ENCODE measurements around the gene PBX3. TPM values are rescaled to one million over a fixed set of nuclear protein-coding genes. Genes with fewer than 3 reads are reported as not detected.

Gene PBX3
- polyA plus RNA-seq, 1 donor (not counting 4 experiments of a cell fraction or from before 2014, with no cell fraction given) = 26.3 TPM

DNA sequence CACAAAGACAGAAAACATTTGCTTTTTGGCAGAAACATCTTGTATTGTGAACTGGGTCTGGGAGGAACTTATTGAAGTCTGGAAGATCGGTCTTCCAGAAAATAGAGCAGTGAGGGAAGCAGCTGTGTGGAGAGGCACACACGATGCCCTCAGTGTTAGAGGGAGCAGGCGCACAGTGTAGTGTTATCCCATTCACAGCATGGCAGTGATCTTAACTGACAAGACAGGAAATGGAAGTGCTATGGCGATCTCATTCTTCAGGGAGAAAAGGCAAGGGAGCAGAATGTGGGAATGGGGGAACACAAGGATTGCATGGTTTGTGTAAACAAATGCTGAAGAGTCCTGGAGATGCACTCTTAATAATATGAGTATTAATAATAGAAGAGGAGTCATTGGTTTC lies 161.0 kb downstream of the PBX3 start:
- Histone ChIP-seq H3K9ac (ENCODE audit: control insufficient read depth, extremely low read depth, insufficient read depth, low read length) (no peak overlapping the region), H3K4me2 (ENCODE audit: control insufficient read depth, extremely low read depth, insufficient read depth, low read depth, low read length) (no peak overlapping the region), H3K79me2 (ENCODE audit: control insufficient read depth, insufficient read depth, low read length) (peaks cover 13% of the 10 kb centered on the region), H2AFZ (ENCODE audit: control insufficient read depth, low read length) (no peak overlapping the region), H3K4me1 (ENCODE audit: control insufficient read depth, extremely low read depth, insufficient read depth, low read length) (no peaks in the 10 kb centered on the region), H3K4me3 (ENCODE audit: control insufficient read depth in 2 of 3, extremely low read depth in 1 of 3, insufficient read depth in 2 of 3, low read depth in 1 of 3, low read length in 3 of 3) (no peak overlapping the region), H3K9me3 (ENCODE audit: control insufficient read depth, low read depth, low read length) (no peaks in the 10 kb centered on the region), H3K36me3 (ENCODE audit: control insufficient read depth in 2 of 2, extremely low read depth in 1 of 2, insufficient read depth in 2 of 2, low read length in 2 of 2) (no peaks in the 10 kb centered on the region), H3K9me1 (ENCODE audit: control insufficient read depth, extremely low read depth, insufficient read depth, low read length) (no peaks in the 10 kb centered on the region), H3K27ac (ENCODE audit: control insufficient read depth, insufficient read depth, low read length) (no peak overlapping the region), H3K27me3 (ENCODE audit: control insufficient read depth, extremely low read depth, insufficient read depth, low read length) (no peaks in the 10 kb centered on the region), H4K20me1 (ENCODE audit: control insufficient read depth, extremely low read depth, insufficient read depth, low read length) (no peaks in the 10 kb centered on the region)
- no peak for DNase-seq (ENCODE audit: low read depth, low spot score)
- dilution Hi-C loops (cut with MboI; ENCODE audit: extremely low pct_ligation_motif_present, low sequenced_read_pairs) = no loop called here
- TF ChIP-seq, protein P1, sequence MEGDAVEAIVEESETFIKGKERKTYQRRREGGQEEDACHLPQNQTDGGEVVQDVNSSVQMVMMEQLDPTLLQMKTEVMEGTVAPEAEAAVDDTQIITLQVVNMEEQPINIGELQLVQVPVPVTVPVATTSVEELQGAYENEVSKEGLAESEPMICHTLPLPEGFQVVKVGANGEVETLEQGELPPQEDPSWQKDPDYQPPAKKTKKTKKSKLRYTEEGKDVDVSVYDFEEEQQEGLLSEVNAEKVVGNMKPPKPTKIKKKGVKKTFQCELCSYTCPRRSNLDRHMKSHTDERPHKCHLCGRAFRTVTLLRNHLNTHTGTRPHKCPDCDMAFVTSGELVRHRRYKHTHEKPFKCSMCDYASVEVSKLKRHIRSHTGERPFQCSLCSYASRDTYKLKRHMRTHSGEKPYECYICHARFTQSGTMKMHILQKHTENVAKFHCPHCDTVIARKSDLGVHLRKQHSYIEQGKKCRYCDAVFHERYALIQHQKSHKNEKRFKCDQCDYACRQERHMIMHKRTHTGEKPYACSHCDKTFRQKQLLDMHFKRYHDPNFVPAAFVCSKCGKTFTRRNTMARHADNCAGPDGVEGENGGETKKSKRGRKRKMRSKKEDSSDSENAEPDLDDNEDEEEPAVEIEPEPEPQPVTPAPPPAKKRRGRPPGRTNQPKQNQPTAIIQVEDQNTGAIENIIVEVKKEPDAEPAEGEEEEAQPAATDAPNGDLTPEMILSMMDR (optimal IDR thresholded peaks at IDR 0.05 in 1 of 3, IDR thresholded peaks at IDR 0.05 in 1 of 3, conservative IDR thresholded peaks at IDR 0.05 in 1 of 3; ENCODE audit: extremely low read depth in 1 of 3, insufficient read depth in 2 of 3, low read length in 3 of 3) = no peak
- no peak for TF ChIP-seq EZH2 (IDR thresholded peaks at IDR 0.05; ENCODE audit: low read length)
- peak; percentile 9 for FAIRE-seq

GRCh38 chr9:125908966-125909365 lies 161.8 kb downstream of the PBX3 start:
- Histone ChIP-seq H3K9me3 (ENCODE audit: control insufficient read depth, low read depth, low read length) (no peaks in the 10 kb centered on the region), H3K36me3 (ENCODE audit: control insufficient read depth in 2 of 2, extremely low read depth in 1 of 2, insufficient read depth in 2 of 2, low read length in 2 of 2) (no peaks in the 10 kb centered on the region), H3K9me1 (ENCODE audit: control insufficient read depth, extremely low read depth, insufficient read depth, low read length) (no peaks in the 10 kb centered on the region), H3K27ac (ENCODE audit: control insufficient read depth, insufficient read depth, low read length) (no peak overlapping the region), H3K9ac (ENCODE audit: control insufficient read depth, extremely low read depth, insufficient read depth, low read length) (no peak overlapping the region), H3K27me3 (ENCODE audit: control insufficient read depth, extremely low read depth, insufficient read depth, low read length) (no peaks in the 10 kb centered on the region), H3K4me3 (ENCODE audit: control insufficient read depth in 2 of 3, extremely low read depth in 1 of 3, insufficient read depth in 2 of 3, low read depth in 1 of 3, low read length in 3 of 3) (no peak overlapping the region), H4K20me1 (ENCODE audit: control insufficient read depth, extremely low read depth, insufficient read depth, low read length) (no peaks in the 10 kb centered on the region), H3K79me2 (ENCODE audit: control insufficient read depth, insufficient read depth, low read length) (peaks cover 10% of the 10 kb centered on the region), H2AFZ (ENCODE audit: control insufficient read depth, low read length) (no peak overlapping the region), H3K4me2 (ENCODE audit: control insufficient read depth, extremely low read depth, insufficient read depth, low read depth, low read length) (no peak overlapping the region), H3K4me1 (ENCODE audit: control insufficient read depth, extremely low read depth, insufficient read depth, low read length) (no peaks in the 10 kb centered on the region)
- no peak for DNase-seq (ENCODE audit: low read depth, low spot score)
- FAIRE-seq = no peak
- TF ChIP-seq, protein P1 (optimal IDR thresholded peaks at IDR 0.05 in 1 of 3, IDR thresholded peaks at IDR 0.05 in 1 of 3, conservative IDR thresholded peaks at IDR 0.05 in 1 of 3; ENCODE audit: extremely low read depth in 1 of 3, insufficient read depth in 2 of 3, low read length in 3 of 3) = no peak
- TF ChIP-seq EZH2 (IDR thresholded peaks at IDR 0.05; ENCODE audit: low read length) = no peak
- dilution Hi-C loops (cut with MboI; ENCODE audit: extremely low pct_ligation_motif_present, low sequenced_read_pairs) = no loop called here
